HL-60 (cell line): Measurements from ENCODE around the gene SFXN5.

ENCODE experiments used
- CTCF ChIP-seq: IDR thresholded peaks from one replicate; pipeline ENCODE4 v1.5.1; 2011; ENCODE audit warnings: low read length, control low read depth, inconsistent platforms; ENCODE audit not compliant: insufficient read depth
- GABPA ChIP-seq: IDR thresholded peaks from 2 replicates; pipeline ENCODE4 v1.6.1; 2012; ENCODE audit warnings: low read depth
- REST ChIP-seq: IDR thresholded peaks from 2 replicates; pipeline ENCODE4 v1.6.1; 2012; ENCODE audit warnings: low read depth; ENCODE audit not compliant: insufficient replicate concordance

DNA sequence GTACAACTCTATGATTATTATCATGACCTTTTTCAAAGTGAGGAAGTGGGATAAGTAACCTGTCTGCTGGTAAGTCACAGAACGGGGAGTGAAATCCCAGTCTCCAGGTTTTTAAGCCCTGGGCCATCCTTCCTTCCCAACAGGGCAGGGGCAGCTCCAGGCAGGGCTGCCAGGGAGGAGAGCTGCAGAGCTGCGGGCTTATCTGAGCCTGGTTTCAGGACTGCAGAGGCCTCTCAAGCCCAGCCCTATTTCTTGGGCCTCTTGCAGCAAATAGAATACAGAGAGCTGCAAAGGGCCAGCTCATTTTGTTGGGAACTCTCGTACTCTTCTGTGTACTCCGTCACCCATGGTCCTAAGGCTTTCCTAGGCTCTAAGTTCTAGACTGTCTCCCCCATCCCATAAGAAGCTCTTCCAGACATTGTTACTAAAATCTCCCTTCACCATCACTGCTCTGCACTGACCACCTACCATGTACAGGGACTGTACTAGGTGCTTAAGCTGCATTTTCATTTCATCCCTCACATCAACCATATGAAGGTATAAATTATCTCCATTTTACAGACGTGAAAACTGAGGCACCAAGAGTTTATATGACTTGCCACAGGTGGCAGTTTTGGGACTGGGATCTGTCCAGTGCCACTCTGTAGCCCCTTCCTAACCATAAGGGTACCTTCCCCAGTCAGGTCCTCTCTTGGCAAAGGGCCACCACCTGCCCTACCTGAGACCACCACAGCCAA is 38.1 kb upstream of the SFXN5 start:
- no peak for TF ChIP-seq GABPA
- no peak for TF ChIP-seq CTCF
- no peak for TF ChIP-seq REST
